ENCODE results near the gene FAM50A.

FAM50A gene

GRCh38 chrX:154437971-154438893, 5.7 kb upstream of the FAM50A start:
- no peak for TF ChIP-seq TAF1 (IDR thresholded peaks at IDR 0.05; ENCODE audit: borderline replicate concordance, insufficient read depth, low read length)
- no peak for TF ChIP-seq SIN3A (IDR thresholded peaks at IDR 0.05; ENCODE audit: borderline replicate concordance, insufficient read depth, low read length)
- no peak for TF ChIP-seq FOXP2 (optimal IDR thresholded peaks at IDR 0.05; ENCODE audit: borderline replicate concordance, extremely low read depth, extremely low read length, insufficient read depth)
- TF ChIP-seq REST (IDR thresholded peaks at IDR 0.05; ENCODE audit: insufficient read depth in 1 of 2, low read depth in 2 of 2, low read length in 2 of 2), result no peak
- TF ChIP-seq POLR2AphosphoS5 (IDR thresholded peaks at IDR 0.05; ENCODE audit: low read depth, low read length), result no peak

GRCh38 chrX:154439841-154440240, 4.1 kb upstream of the FAM50A start:
- TF ChIP-seq REST (IDR thresholded peaks at IDR 0.05; ENCODE audit: insufficient read depth in 1 of 2, low read depth in 2 of 2, low read length in 2 of 2) (no peak), SIN3A (IDR thresholded peaks at IDR 0.05; ENCODE audit: borderline replicate concordance, insufficient read depth, low read length) (no peak), POLR2AphosphoS5 (IDR thresholded peaks at IDR 0.05; ENCODE audit: low read depth, low read length) (no peak), FOXP2 (optimal IDR thresholded peaks at IDR 0.05; ENCODE audit: borderline replicate concordance, extremely low read depth, extremely low read length, insufficient read depth) (no peak), TAF1 (IDR thresholded peaks at IDR 0.05; ENCODE audit: borderline replicate concordance, insufficient read depth, low read length) (no peak)

GRCh38 chrX:154440623-154441357, 3.2 kb upstream of the FAM50A start:
- no peak for TF ChIP-seq TAF1 (IDR thresholded peaks at IDR 0.05; ENCODE audit: borderline replicate concordance, insufficient read depth, low read length)

- no peak for TF ChIP-seq TAF1 (IDR thresholded peaks at IDR 0.05; ENCODE audit: borderline replicate concordance, insufficient read depth, low read length)
- TF ChIP-seq FOXP2 (optimal IDR thresholded peaks at IDR 0.05; ENCODE audit: borderline replicate concordance, extremely low read depth, extremely low read length, insufficient read depth), result no peak
- TF ChIP-seq SIN3A (IDR thresholded peaks at IDR 0.05; ENCODE audit: borderline replicate concordance, insufficient read depth, low read length), result no peak
- TF ChIP-seq POLR2AphosphoS5 (IDR thresholded peaks at IDR 0.05; ENCODE audit: low read depth, low read length), result no peak
Observed at GRCh38 chrX:154441564-154441963, 2.4 kb upstream of the FAM50A start.

- TF ChIP-seq REST (IDR thresholded peaks at IDR 0.05; ENCODE audit: insufficient read depth in 1 of 2, low read depth in 2 of 2, low read length in 2 of 2), result no peak
- TF ChIP-seq FOXP2 (optimal IDR thresholded peaks at IDR 0.05; ENCODE audit: borderline replicate concordance, extremely low read depth, extremely low read length, insufficient read depth), result no peak
- no peak for TF ChIP-seq POLR2AphosphoS5 (IDR thresholded peaks at IDR 0.05; ENCODE audit: low read depth, low read length)
- TF ChIP-seq TAF1 (IDR thresholded peaks at IDR 0.05; ENCODE audit: borderline replicate concordance, insufficient read depth, low read length), result no peak
- TF ChIP-seq SIN3A (IDR thresholded peaks at IDR 0.05; ENCODE audit: borderline replicate concordance, insufficient read depth, low read length), result no peak
Observed at GRCh38 chrX:154441984-154442707, 1.8 kb upstream of the FAM50A start.
